Uterus (tissue), 2 donors: ENCODE data around the gene TRIP13.

Experiments used
- CTCF ChIP-seq, 4 experiments: fragments of 200-600 bp in 2 of 4; fragments of 450-650 bp in 2 of 4; sonication (generic) in 2 of 4; IDR thresholded peaks; one replicate each; pipeline ENCODE4 v1.5.1; 2016 to 2019; ENCODE audit warnings: antibody characterized with exemption in 4 of 4, mild to moderate bottlenecking in 2 of 4, moderate library complexity in 1 of 4
- POLR2A ChIP-seq, 2 donors: fragments of 450-650 bp; IDR thresholded peaks; one replicate each; pipeline ENCODE4 v1.6.1; 2016; ENCODE audit warnings: antibody characterized with exemption in 2 of 2, mild to moderate bottlenecking in 1 of 2, moderate library complexity in 1 of 2

GRCh38 chr5:867300-867870 lies 25.3 kb upstream of the TRIP13 start:
- TF ChIP-seq CTCF (IDR thresholded peaks at IDR 0.05) (no peak), POLR2A (IDR thresholded peaks at IDR 0.05) (no peak)
